HEK293 (cell line): ENCODE measurements around the gene STRIP1.

ENCODE experiments used
- HOXD13 ChIP-seq: sonication (generic); formaldehyde crosslinking; IDR thresholded peaks from 2 replicates; pipeline ENCODE4 v1.8.0; 2022; ENCODE audit warnings: missing genetic modification reagents, borderline replicate concordance
- KLF1 ChIP-seq: fragments of 450-650 bp; formaldehyde crosslinking; IDR thresholded peaks from 2 replicates; pipeline ENCODE4 v1.5.1; 2016; ENCODE audit warnings: missing biosample characterization, missing genetic modification characterization
- KLF16 ChIP-seq: fragments of 450-650 bp; formaldehyde crosslinking; IDR thresholded peaks from 2 replicates; pipeline ENCODE4 v1.5.1; 2017; ENCODE audit warnings: missing biosample characterization, missing genetic modification characterization
- SP2 ChIP-seq: fragments of 450-650 bp; formaldehyde crosslinking; IDR thresholded peaks from 2 replicates; pipeline ENCODE4 v1.5.1; 2016; ENCODE audit warnings: missing biosample characterization, missing genetic modification characterization
- TCF7L2 ChIP-seq: IDR thresholded peaks from 2 replicates; pipeline ENCODE4 v1.6.1; 2011; ENCODE audit warnings: low read depth, mild to moderate bottlenecking, inconsistent platforms, low read length, moderate library complexity, borderline replicate concordance
- ZNF26 ChIP-seq: fragments of 450-650 bp; formaldehyde crosslinking; IDR thresholded peaks from 2 replicates; pipeline ENCODE4 v1.5.1; 2016; ENCODE audit warnings: missing biosample characterization, missing genetic modification characterization
- ZNF292 ChIP-seq: fragments of 450-650 bp; formaldehyde crosslinking; IDR thresholded peaks from 2 replicates; pipeline ENCODE4 v1.5.1; 2016; ENCODE audit warnings: low read depth, missing biosample characterization, missing genetic modification characterization, borderline replicate concordance
- ZNF311 ChIP-seq: fragments of 450-650 bp; formaldehyde crosslinking; IDR thresholded peaks from 2 replicates; pipeline ENCODE4 v1.5.1; 2017; ENCODE audit warnings: missing biosample characterization, missing genetic modification characterization, borderline replicate concordance
- ZNF580 ChIP-seq: fragments of 450-650 bp; formaldehyde crosslinking; IDR thresholded peaks from 2 replicates; pipeline ENCODE4 v1.5.1; 2016; ENCODE audit warnings: missing biosample characterization, missing genetic modification characterization
- ZNF645 ChIP-seq: fragments of 450-650 bp; formaldehyde crosslinking; IDR thresholded peaks from 2 replicates; pipeline ENCODE4; 2016; ENCODE audit warnings: missing biosample characterization, missing genetic modification characterization
- ZNF707 ChIP-seq: fragments of 450-650 bp; formaldehyde crosslinking; IDR thresholded peaks from 2 replicates; pipeline ENCODE4 v1.5.1; 2016; ENCODE audit warnings: missing biosample characterization, missing genetic modification characterization
- TF ChIP-seq, protein P1 (sequence below): fragments of 450-650 bp; formaldehyde crosslinking; IDR thresholded peaks from 2 replicates; pipeline ENCODE4 v1.5.1; 2016; ENCODE audit warnings: missing biosample characterization, missing genetic modification characterization
- TF ChIP-seq, protein P2 (sequence below): fragments of 450-650 bp; formaldehyde crosslinking; IDR thresholded peaks from 2 replicates; pipeline ENCODE4 v1.5.1; 2016; ENCODE audit warnings: missing biosample characterization, missing genetic modification characterization, low read depth
- TF ChIP-seq, protein P3 (sequence below): fragments of 450-650 bp; formaldehyde crosslinking; IDR thresholded peaks from 2 replicates; pipeline ENCODE4 v1.5.1; 2016; ENCODE audit warnings: missing biosample characterization, missing genetic modification characterization

- TF ChIP-seq ZNF292 (no peak), ZNF26 (no peak), ZNF707 (no peak), HOXD13 (no peak), SP2 (tag by site-specific recombination) (no peak), TCF7L2 (no peak), ZNF580 (tag by site-specific recombination) (no peak), KLF1 (tag by site-specific recombination) (no peak), ZNF645 (tag by site-specific recombination) (no peak), KLF16 (tag by site-specific recombination) (no peak), ZNF311 (no peak)
- TF ChIP-seq, protein P1, sequence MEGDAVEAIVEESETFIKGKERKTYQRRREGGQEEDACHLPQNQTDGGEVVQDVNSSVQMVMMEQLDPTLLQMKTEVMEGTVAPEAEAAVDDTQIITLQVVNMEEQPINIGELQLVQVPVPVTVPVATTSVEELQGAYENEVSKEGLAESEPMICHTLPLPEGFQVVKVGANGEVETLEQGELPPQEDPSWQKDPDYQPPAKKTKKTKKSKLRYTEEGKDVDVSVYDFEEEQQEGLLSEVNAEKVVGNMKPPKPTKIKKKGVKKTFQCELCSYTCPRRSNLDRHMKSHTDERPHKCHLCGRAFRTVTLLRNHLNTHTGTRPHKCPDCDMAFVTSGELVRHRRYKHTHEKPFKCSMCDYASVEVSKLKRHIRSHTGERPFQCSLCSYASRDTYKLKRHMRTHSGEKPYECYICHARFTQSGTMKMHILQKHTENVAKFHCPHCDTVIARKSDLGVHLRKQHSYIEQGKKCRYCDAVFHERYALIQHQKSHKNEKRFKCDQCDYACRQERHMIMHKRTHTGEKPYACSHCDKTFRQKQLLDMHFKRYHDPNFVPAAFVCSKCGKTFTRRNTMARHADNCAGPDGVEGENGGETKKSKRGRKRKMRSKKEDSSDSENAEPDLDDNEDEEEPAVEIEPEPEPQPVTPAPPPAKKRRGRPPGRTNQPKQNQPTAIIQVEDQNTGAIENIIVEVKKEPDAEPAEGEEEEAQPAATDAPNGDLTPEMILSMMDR = no peak
- TF ChIP-seq, protein P2, sequence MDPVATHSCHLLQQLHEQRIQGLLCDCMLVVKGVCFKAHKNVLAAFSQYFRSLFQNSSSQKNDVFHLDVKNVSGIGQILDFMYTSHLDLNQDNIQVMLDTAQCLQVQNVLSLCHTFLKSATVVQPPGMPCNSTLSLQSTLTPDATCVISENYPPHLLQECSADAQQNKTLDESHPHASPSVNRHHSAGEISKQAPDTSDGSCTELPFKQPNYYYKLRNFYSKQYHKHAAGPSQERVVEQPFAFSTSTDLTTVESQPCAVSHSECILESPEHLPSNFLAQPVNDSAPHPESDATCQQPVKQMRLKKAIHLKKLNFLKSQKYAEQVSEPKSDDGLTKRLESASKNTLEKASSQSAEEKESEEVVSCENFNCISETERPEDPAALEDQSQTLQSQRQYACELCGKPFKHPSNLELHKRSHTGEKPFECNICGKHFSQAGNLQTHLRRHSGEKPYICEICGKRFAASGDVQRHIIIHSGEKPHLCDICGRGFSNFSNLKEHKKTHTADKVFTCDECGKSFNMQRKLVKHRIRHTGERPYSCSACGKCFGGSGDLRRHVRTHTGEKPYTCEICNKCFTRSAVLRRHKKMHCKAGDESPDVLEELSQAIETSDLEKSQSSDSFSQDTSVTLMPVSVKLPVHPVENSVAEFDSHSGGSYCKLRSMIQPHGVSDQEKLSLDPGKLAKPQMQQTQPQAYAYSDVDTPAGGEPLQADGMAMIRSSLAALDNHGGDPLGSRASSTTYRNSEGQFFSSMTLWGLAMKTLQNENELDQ (tag by site-specific recombination) = no peak
- TF ChIP-seq, protein P3, sequence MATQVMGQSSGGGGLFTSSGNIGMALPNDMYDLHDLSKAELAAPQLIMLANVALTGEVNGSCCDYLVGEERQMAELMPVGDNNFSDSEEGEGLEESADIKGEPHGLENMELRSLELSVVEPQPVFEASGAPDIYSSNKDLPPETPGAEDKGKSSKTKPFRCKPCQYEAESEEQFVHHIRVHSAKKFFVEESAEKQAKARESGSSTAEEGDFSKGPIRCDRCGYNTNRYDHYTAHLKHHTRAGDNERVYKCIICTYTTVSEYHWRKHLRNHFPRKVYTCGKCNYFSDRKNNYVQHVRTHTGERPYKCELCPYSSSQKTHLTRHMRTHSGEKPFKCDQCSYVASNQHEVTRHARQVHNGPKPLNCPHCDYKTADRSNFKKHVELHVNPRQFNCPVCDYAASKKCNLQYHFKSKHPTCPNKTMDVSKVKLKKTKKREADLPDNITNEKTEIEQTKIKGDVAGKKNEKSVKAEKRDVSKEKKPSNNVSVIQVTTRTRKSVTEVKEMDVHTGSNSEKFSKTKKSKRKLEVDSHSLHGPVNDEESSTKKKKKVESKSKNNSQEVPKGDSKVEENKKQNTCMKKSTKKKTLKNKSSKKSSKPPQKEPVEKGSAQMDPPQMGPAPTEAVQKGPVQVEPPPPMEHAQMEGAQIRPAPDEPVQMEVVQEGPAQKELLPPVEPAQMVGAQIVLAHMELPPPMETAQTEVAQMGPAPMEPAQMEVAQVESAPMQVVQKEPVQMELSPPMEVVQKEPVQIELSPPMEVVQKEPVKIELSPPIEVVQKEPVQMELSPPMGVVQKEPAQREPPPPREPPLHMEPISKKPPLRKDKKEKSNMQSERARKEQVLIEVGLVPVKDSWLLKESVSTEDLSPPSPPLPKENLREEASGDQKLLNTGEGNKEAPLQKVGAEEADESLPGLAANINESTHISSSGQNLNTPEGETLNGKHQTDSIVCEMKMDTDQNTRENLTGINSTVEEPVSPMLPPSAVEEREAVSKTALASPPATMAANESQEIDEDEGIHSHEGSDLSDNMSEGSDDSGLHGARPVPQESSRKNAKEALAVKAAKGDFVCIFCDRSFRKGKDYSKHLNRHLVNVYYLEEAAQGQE = no peak
Measured at GRCh38 chr1:110018396-110018795, 16.0 kb upstream of the STRIP1 start.
